ENCODE data around the gene PROM1.

PROM1 gene

DNA sequence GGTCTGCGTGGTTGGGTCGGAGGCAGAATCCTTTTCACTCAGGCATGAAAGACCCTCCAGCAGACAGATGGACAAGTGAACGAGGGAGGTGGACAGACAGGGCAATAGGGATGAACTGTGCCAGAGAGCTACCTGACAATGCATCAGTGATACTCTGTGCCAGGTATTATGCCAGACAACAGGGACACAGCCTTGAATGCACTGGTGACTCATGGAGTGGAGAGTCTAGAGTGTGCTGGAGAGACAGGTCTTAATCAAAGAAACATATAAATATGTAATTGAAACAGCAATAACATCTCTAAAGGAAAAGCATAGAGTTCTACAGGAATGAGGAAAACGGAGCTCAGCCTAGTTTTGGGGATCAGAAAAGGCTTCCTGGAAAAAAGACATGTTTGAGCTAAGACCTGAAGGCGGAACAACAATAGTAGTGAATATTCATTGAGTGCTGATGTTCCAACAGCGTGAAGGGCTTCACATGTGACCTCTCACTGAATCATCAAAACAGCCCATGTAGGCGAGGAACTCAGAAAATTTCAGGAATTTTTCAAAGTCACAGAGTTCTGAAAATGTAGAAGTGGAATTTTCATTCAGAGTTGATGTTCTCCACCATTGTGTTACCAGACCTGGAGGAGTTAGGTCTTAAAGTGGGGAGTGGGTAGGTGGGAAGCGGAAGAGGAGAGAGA lies 100.8 kb downstream of the PROM1 start:
- DNase-seq: no peak

DNA sequence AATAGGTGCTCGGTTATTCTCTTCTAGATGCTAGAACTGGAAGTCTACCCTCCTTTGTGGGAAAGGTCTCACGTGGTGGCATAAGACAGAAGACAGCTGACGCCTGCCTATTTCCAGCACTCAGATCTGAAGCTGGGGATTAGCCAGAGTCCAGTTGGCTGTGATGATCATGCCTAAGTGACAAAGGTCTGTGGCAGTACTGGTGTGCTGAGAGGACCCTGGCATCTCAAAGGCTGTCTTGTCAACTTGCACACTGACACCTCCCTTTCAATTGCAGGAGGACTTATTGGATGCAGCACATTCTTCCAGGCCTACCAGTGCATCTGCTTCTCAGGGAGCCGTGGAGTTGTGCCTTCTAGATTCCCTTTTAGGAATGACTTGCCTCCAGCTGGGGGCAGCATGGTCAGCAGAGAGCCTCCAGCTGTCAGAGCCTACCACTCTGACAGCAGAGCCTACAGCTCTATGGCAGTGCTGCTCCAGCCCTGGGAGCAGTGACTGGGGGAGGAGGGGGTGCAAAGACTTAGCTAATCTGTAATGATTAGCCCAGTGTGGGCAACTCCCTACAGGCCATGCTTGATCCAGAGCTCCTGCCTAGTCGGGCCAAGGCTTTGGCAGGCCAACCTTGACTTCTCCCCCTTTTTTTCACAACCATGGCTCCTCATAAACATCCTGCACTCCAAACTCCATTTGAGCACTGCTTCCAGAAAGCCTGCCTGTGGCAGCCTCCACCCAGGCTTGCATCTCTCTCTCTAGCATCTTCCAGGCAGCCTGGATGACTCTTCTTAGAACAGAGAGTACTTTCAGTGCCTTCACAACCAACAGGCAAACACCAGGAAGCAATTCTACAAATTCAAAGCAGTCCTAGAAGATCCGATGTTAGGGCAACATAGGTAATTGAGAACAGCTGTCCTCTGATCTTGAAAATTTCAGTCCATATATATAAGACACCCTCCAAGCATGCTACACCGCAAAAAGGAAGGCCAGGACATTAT lies 107.1 kb downstream of the PROM1 start:
- DNase-seq: no peak

DNA sequence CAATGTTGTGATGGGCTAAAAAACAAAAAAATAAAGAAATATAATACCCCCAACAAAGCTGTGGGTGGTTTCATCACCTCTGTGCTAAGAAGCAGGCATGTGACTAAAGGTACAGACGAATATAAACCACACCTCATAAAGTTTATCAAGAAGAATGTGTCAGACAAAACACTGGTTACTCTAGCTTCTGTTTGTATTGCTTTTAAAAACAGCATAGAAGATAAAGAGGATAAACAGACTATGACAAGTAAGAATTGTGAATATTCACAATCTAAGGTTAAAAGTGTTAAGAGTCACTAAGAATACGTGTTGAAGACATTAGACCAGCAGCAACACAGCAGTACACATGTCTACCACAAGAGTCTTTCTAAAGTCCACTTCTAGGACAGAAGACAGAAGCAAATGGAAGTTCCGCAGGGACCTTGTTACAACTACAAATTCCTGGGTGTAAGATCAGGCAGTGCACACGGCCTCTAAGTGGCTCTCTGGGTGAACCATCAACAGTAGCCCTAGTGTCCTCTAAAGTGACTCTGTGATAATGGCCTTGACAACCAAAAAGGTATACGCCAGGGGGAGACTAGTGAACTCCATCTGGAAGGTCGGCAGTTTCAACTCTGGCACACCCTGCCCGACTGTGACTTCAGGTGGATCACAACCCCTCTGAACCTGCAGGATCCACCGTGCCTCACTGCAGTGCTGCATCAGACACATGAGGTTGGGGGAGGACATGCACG lies 112.6 kb downstream of the PROM1 start:
- no peak for DNase-seq

- no peak for DNase-seq
Measured at GRCh38 chr4:15968551-15969300, 115.1 kb downstream of the PROM1 start.

GRCh38 chr4:15965325-15965724 lies 118.5 kb downstream of the PROM1 start:
- no peak for DNase-seq

DNA sequence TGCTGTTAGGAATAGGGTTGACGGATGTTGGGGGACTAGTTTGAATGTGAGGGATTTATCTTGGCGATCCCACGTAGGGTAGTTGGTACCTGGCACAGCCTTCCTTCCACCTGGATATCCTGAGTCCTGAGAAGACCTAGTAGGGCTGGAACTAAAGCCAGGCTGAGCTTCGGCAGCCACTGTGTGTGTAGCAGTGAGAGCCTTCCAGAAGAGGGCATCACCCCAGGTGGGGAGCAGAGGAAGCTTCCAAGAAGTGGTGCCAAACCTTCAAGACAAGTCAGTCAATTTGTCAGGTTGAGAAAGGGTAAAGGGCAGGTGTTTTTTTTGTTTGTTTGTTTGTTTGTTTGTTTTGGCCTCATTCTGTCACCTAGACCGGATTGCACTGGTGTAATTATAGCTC lies 119.7 kb downstream of the PROM1 start:
- DNase-seq: peak in 1 of 6 experiments; percentile 2

DNA sequence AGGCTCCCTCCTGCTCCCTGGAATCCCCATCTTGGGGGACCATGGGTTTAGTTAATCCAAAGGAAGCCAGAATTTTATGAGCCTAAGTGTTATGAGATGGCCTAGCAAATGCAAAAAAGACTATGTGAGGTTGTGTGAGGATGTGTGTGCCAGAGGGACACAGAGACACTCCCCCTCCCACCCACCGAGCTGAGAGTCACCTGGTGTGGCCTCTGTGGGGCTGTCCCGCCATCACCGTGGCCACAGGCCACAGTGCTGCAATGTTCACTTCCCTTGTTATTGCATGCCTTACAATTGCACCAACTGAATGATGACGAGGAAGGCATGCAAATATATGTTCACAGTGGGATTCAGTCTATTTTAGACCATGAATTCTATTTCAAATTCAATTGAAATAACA lies 120.2 kb downstream of the PROM1 start:
- no peak for DNase-seq

DNA sequence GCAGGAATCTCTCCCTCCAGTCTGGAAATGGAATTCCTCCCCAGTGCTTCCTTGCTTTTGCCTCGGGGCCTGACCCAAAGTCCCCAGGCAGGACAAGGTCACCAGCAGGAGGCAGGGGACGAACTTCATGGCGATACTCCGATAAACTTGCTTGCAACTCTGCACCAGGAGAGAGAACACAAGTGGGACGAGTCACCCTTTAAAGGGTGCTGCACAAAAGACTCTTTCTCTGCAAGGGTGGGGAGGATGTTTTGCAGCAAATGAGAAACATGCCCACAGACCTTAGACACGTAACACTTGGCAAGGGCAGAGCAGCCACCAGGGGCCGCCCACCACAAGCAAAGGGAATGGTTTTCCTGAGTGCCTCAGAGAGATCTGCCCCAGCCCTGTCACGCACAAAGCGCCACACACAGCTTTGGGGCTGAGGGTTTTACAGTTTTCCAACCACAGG lies 120.8 kb downstream of the PROM1 start, which contains the start of gene FGFBP2:
Gene FGFBP2 (minus strand): TSS at position 175 of the 451 bp plus-strand sequence. CDS start 46 bp downstream, at position 129.
- DNase-seq: peak; percentile 14 to 57 (median 35)

GRCh38 chr4:15961781-15962510 lies 121.9 kb downstream of the PROM1 start:
- no peak for DNase-seq

DNA sequence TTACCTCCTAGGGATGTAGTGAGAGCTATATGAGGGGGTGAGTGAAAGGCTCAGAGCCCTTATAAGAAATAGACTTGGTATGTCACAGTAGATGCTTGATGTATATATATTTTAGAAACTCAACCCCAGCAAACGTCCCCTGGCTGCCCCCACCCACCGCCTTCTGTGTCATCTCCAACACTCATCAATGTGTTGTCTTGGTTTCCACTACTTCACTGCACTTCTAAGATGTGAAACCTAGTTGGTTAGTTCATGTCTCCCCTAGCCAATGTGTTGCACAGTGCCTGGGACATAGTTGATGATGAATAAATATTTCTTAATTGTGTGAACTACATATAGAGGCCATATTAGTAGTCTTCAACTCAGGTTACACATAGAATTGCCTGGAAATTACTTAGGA lies 125.3 kb downstream of the PROM1 start:
- DNase-seq: no peak

- DNase-seq: peak; percentile 38 to 69 (median 59)
Measured at GRCh38 chr4:15956179-15956850, 127.5 kb downstream of the PROM1 start.

DNA sequence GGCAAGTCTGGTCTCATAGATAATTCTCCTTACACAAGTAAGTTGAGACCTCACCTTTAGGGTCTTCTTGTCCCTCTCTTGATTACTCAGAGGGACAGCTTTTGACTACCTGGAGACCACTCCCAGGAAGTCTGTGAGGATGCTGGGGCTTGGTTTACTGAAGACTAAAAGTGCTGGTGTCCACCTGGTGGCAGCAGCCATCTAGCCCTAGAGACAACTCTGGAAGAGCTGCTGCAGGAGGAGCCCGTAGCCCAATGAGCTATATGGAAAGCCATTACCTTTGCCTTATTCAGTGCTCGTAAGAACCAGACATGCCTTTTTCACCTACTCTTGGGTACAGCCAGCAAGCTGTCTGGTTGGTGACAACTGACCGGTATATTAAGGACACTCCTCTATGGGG lies 128.2 kb downstream of the PROM1 start:
- DNase-seq: no peak

- DNase-seq: no peak
Measured at GRCh38 chr4:15953625-15954024, 130.2 kb downstream of the PROM1 start.

DNA sequence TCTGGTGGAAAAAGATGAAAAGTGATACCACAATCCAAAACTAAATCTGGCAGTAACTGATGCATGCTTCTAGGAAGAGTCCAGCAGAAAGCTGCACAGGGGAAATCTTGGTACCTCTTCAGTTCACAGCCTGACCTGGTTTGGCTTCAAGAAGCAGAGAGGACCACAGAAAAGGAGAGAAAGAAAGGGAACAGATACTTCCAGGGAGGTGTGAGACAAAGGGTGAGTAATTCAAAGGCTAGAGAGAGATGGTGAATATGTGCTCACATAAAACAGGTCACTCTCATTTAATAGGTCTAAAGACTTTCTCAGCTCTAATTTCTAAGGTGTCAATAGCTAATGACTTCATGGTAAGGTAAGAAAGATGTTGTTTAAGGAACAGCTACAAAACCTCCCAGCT lies 132.0 kb downstream of the PROM1 start:
- no peak for DNase-seq

DNA sequence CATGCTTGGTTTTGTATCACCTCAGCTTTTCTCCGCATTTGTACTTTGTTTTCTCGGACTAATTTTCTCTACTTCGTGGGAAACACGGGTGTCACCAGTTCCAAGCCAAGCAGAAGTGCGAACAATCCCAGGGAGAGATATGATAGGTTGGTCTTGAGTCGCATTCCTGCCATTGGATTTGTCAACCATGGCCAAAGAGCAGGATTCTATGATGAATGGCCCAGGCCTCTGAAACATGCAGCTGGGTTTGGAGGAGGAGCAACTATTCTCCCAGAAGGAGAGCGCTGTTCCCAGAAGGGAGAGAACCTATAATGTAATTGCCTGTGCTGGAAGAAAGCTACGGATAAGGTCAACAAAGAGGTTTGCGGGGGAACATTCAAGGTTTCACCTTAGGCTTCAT lies 135.0 kb downstream of the PROM1 start:
- DNase-seq: no peak

DNA sequence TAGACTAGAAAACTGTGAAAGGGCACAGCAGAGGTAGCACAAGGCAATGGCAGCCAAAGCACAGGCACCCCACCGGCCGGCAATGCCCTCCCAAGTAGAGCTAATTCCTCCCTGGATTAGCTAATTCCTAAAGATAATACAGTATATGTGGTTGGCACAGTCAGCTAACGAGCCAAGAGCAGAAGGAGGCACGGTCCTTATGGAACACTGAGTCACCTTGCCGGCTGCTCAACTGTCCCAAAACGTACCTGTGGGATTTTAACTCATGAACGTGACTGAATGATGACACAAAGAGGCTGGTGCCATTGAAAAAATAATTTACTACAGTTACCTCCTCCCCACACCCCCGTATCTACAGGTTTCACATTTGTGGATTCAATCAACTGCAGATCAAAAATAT lies 136.1 kb downstream of the PROM1 start:
- no peak for DNase-seq

GRCh38 chr4:15945516-15945915 lies 138.3 kb downstream of the PROM1 start:
- DNase-seq: no peak

GRCh38 chr4:15944895-15945294 lies 138.9 kb downstream of the PROM1 start:
- DNase-seq: no peak

DNA sequence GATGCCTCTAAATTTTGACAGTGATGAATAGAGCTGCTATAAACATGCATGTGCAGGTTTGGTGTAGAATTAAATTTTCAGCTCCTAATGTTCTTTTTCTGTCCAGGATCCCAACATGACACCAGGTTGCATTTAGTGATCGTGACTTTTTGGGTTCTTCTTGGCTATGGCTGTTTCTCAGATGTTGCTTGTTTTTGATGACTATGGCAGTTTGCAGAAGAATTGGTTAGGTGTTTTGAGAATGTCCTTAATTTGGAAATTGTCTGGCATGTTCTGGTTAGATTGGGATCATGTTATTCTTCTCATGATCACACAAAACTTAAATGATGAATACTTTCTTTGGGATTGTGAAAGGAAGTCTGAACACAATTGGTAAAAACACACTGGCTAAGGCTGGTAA lies 141.5 kb downstream of the PROM1 start:
- DNase-seq: no peak

GRCh38 chr4:15938640-15939039 lies 145.2 kb downstream of the PROM1 start, which contains the start of gene FGFBP1:
FGFBP1 (minus strand) TSS chr4:15938740; CDS start chr4:15936632, 2,108 bp downstream.
- no peak for DNase-seq

DNA sequence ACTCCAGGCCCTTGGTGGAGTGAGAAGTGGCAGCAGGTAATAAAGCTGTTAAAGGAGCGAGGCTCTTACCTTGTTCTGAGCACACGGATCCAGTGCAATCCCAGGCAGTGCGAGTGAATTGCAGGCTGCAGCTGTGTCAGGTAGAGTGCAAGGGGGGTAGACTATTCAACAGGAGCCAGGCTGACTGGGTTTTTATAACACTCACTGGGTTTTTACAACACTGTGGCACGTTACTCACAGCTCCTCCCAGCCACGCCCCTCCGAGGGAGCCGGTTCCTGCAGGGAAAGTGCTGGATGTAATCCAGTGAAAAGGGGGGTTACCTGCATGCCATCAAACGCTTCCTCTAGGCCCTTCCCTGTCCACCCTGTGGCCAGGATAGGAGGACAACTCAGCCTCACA lies 145.6 kb downstream of the PROM1 start:
- DNase-seq: no peak

Data from stimulated activated naive CD4-positive, alpha-beta T cell (primary cell).